GM12801 (cell line): Measurements from ENCODE around the gene CRIM1.

Experiments
- CTCF ChIP-seq: IDR thresholded peaks from one replicate; pipeline ENCODE4 v1.5.1; 2011; ENCODE audit warnings: control low read depth; ENCODE audit not compliant: insufficient read length; ENCODE audit errors: extremely low read depth

The CRIM1 gene

GRCh38 chr2:36455011-36455410 lies 99.4 kb downstream of the CRIM1 start:
- TF ChIP-seq CTCF: no peak

DNA sequence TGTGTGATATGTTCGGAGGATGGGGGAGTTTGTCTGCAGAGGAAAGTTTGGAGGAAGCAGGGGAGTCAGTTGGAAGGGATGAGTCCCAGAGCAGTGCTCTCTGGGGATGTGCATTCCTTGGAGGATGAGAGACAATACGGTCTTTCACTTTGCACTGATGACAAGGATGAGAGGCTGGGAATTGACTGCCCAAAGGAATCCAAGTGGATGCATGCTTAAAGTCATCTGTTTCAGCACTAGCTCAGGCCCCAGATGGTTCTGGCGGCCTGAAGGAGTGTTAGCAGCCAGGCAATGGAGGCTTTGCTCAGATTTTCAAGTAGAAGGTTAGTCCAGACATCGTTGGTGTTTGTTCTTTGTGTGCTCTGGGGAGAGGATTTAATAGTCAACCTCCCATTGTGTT lies 100.2 kb downstream of the CRIM1 start:
- no peak for TF ChIP-seq CTCF

GRCh38 chr2:36456227-36457175 lies 100.9 kb downstream of the CRIM1 start:
- TF ChIP-seq CTCF: no peak

DNA sequence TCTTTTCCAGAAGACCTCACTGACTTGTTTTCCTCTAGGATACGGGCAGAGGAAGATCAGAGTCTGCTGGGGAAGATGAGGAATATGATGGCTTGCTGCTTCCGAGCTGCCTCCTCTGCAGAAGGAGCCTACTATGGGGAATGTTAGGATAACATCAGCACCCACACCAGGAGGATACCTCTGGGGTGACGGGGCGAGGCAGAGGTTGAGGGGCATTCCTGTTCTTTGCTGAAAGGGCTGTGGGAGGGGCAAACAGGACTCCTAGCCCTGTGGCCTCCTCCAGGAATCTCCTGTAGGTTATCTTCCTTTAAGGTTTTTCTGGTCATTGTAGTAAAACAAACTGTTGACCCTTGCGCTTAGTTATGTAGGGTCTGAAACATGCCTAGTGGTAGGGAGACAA lies 102.5 kb downstream of the CRIM1 start:
- no peak for TF ChIP-seq CTCF

DNA sequence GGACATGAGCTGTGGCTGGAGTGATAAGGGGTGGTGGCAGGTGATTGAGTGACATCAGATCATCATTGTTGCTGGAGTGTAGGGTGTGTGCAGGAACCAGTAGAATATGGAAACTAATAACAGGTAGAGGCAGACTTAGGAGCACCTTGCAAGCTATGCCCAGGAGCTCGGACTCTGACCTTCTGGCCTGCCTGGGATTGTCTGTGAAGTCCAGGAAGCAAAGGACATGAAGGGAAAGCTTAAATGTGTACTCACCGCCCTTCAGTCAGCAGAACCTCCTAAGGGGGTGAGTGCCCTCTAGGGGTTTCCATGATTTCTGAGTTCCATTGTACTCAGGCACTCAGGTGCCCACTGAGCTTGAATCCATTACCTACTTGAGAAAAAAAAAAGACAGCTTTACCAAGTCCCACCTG lies 104.2 kb downstream of the CRIM1 start:
- no peak for TF ChIP-seq CTCF

DNA sequence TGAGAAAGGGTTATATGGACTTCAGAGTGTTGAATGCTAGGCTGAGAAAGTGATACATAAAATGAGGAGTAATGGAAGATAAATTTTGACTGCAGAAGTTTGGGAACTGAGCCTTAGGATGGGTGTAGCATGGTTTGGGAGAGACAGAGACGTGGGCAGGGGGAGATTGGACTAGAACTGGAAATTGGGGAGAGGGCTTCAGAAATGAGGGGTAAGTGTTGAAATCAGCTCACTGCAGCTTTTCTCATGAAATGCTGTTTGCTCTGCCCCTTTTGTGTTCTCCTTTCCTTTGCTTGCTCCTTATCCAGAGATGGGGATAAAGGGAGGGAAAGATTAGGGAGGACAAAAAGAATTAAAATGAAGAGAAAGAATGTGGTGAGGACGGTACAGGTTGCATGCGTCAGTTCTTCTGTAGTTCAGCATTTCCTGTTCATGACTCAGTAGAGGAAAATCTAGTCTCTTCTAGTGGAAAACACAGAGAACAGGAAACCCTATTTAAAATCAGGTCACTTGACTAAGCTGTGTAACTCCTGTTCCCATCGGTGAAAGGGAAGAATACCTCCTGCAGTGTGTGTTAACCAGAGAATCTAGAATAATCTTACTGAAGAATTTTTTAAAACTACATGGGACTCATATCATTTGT lies 105.6 kb downstream of the CRIM1 start:
- no peak for TF ChIP-seq CTCF

GRCh38 chr2:36462311-36462935 lies 106.8 kb downstream of the CRIM1 start:
- no peak for TF ChIP-seq CTCF
